ENCODE results near the gene TRPM2.

The TRPM2 gene

GRCh38 chr21:44321846-44322450 lies 31.5 kb upstream of the TRPM2 start:
- no peak for DNase-seq (ENCODE audit: low read depth in 3 of 3, low spot score in 1 of 3)

- DNase-seq (ENCODE audit: low read depth in 3 of 3, low spot score in 1 of 3), result no peak
Measured at GRCh38 chr21:44322621-44323325, 30.6 kb upstream of the TRPM2 start.

GRCh38 chr21:44323591-44323990 lies 29.8 kb upstream of the TRPM2 start:
- DNase-seq (ENCODE audit: low read depth in 3 of 3, low spot score in 1 of 3), result no peak

GRCh38 chr21:44324106-44324853 lies 29.1 kb upstream of the TRPM2 start:
- DNase-seq (ENCODE audit: low read depth in 3 of 3, low spot score in 1 of 3), result no peak

- no peak for DNase-seq (ENCODE audit: low read depth in 3 of 3, low spot score in 1 of 3)
Measured at GRCh38 chr21:44324854-44325107, 28.6 kb upstream of the TRPM2 start.

- no peak for DNase-seq (ENCODE audit: low read depth in 3 of 3, low spot score in 1 of 3)
Measured at GRCh38 chr21:44325386-44326271, 27.8 kb upstream of the TRPM2 start.

- no peak for DNase-seq (ENCODE audit: low read depth in 3 of 3, low spot score in 1 of 3)
Measured at GRCh38 chr21:44326272-44326647, 27.2 kb upstream of the TRPM2 start.

- no peak for DNase-seq (ENCODE audit: low read depth in 3 of 3, low spot score in 1 of 3)
Measured at GRCh38 chr21:44326716-44327602, 26.5 kb upstream of the TRPM2 start.

DNA sequence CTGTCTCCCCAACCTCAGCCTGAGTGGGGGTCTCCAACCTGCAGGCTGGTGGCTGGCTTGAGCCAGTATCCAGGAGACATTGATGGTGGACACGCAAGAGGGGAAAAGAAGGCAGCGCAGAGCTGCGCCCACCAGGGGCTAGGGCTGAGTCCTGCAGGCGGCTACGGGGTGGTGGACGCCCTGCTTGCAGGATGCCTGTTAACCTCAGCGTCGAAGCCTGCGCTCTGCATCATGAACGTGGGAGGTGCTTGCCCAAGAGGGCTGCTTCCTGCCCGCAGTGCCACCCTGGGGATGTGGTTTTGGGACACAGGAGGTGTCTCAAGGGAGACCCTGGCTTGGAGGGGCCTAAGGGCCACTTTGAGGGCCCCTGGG lies 25.8 kb upstream of the TRPM2 start:
- DNase-seq (ENCODE audit: low read depth in 3 of 3, low spot score in 1 of 3), result no peak

GRCh38 chr21:44328242-44328895 lies 25.1 kb upstream of the TRPM2 start:
- no peak for DNase-seq (ENCODE audit: low read depth in 3 of 3, low spot score in 1 of 3)

DNA sequence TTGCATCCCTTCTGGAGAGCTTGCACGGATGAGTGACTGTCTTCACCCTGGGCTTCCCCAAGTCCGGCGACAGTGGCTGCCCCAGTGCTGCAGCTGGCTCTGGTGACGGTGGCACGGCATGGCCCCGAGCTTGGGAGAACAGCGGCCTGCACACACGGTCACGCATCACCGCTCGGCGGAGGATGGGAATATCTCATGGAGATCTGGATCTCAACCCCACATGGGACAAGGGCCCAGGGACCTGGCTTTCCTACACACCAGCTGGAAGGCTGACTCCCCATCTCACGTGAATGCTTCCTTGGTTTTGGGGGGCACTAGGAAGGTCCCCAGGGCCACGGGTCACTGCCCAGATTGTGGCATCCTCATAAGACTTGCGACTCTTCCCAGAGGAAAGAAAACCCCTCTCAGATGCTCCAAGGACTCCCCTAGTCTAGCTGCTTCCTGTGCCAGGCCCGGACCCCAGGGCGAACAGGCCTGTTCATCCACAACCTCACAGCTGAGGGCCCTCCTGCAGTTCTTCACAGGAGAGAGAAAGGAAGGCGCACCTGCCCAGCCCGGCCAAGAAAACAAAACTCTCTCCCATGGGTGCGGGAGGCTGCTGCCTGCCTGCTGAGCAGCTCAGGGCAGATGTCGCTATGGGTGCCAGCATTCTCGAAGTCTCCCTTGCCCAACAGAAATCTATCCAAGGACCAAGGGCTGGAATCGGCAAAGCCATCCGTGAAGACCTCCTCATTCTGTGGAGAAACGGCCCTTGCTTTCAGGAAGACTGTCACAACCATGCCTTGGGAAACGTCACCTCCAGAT lies 24.1 kb upstream of the TRPM2 start:
- no peak for DNase-seq (ENCODE audit: low read depth in 3 of 3, low spot score in 1 of 3)

DNA sequence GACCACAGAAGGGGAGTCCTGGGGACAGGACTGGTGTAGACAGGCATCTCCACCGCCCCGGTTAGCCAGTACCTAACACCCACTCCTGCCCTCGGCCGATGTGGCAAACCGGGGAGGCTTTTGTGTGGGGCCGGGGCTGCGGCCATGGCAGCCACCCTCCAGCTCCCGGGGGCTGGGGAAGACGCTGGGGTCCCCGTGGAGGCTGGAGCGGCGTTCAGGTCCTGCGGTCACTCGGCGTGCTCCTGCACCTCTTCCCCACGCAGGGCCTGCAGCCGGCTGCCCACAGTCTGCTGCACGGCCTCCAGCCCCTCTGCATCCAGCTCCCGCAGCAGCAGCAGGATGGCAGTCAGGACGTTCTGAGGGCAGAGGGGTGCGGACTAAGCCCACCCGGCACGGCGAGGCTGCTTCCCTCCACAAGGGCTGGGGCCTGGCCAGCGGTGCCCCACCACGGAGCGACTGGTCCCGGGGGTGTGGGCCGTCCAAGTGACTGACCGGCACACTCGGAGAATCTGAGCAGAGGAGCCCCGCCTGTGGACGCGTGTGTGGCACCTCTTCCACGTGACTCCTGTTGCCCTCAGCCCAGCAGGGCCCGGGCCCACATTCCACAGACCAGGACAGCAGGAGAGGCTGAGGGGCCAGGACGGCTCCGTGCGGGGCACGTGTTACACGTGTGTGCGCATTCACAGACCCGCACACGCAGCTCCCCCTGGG lies 23.3 kb upstream of the TRPM2 start:
- no peak for DNase-seq (ENCODE audit: low read depth in 3 of 3, low spot score in 1 of 3)

DNA sequence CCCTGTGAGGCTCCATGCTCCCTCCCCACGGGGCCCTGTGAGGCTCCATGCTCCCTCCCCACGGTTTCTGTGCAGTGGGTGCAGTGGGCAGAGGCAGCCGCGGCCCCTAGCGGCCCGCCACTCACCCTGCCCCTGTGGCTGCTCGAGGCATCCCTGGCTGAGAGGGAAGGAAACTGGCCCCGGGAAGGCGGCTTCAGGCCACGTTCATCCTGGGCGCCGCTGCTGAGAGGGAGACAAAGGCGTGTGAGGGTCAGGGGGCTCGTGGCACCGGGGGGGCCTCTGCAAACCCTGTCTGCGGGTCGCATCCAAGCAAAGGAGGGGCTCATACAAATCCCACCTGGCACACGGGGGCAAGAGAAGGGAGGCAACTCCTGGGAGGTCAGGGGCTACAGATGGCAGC lies 22.7 kb upstream of the TRPM2 start:
- DNase-seq (ENCODE audit: low read depth in 3 of 3, low spot score in 1 of 3), result no peak

DNA sequence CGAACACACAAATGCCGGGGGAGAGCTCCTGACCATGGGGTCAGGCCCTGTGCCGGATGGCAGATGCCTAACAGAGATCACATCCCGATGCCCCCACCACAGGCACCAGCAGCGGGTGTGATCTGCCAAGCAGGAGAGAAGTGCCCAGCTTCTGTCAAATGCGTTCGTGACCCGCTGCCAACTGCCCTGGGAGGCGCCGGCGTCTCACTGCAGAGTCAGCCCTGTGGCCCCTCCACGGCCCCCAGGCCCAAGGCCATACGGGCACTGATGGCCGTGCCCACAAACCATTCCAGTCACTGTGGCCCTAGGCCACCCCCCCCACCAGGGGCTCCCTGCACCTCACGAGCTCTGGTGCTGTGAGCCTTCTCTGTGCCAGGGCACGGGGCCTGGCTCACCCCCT lies 22.2 kb upstream of the TRPM2 start:
- no peak for DNase-seq (ENCODE audit: low read depth in 3 of 3, low spot score in 1 of 3)

DNA sequence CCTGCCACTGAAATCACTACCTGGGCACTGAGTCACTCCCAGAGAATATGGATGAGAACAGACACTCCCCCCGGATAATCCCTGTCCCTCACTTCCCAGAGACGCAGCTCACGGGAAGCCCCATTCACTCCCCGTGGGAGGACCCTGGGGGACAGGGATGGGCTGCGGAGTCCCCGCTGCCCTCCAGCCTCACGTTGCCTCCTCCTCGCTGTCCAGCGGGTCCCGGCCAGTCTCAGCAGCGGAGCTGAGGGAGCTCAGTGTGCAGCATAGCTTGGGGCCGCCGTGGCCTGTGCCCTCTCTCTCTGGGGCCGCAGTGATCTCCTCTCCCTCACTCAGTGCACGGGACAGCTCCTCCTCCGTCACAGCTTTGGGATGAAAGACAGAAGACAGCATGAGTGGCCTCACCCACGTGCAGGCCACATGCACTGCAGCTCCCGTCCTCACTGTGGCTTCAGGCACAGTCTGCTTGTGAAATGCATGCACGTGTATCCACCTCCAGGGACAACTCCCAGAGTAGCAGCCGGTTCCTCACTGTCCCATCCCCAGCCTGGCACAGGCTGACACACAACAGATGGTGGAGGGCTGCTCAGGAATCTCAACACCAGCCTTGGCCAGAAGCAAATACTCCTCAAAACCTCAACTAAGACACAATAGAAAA lies 21.6 kb upstream of the TRPM2 start:
- no peak for DNase-seq (ENCODE audit: low read depth in 3 of 3, low spot score in 1 of 3)

- no peak for DNase-seq (ENCODE audit: low read depth in 3 of 3, low spot score in 1 of 3)
Measured at GRCh38 chr21:44332383-44332782, 21.0 kb upstream of the TRPM2 start.

DNA sequence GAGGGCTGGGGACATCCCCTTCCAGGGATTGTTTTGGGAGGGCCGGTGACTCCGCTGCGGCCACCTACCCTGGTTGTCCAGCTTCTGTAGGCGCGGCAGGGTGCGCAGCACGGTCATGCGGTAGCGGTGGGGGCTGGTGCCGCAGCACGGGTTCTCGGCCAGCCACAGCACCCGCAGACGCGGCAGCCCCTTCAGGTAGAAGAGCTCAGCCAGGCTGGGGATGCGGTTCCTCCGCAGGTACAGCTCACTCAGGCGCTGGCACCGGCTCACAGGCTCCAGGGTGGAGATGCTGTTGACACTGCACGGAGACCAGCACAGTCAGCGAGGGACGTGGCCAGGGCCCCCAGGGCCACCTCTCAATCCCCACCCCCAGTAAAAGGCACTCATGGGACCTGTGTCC lies 20.5 kb upstream of the TRPM2 start:
- no peak for DNase-seq (ENCODE audit: low read depth in 3 of 3, low spot score in 1 of 3)
